ENCODE results near the gene NRG2.

NRG2 gene

GRCh38 chr5:139994234-139994633 lies 48.9 kb downstream of the NRG2 start:
- H3K27ac ChIP-seq (ENCODE audit: low read depth, low read length): no peak overlapping the region
- no peaks in the 10 kb centered on the region for H4K20me1 ChIP-seq (ENCODE audit: control insufficient read depth, insufficient read depth, low read depth, low read length)
- no peaks in the 10 kb centered on the region for H3K4me1 ChIP-seq (ENCODE audit: control insufficient read depth, low read length)
- H3K9me2 ChIP-seq (replicated peaks; ENCODE audit: control insufficient read depth, low read length): no peaks in the 10 kb centered on the region
- no peak for TF ChIP-seq EZH2phosphoT487 (IDR thresholded peaks at IDR 0.05; ENCODE audit: borderline replicate concordance, low read length)
- TF ChIP-seq CTCF (IDR thresholded peaks at IDR 0.05; ENCODE audit: low read depth, low read length, poor library complexity, severe bottlenecking): no peak
- H3F3A ChIP-seq (ENCODE audit: control insufficient read depth, insufficient read depth): no peaks in the 10 kb centered on the region
- no peak overlapping the region for H3K4me3 ChIP-seq (ENCODE audit: low read length)
- H3K36me3 ChIP-seq (ENCODE audit: control insufficient read depth, low read length): no peaks in the 10 kb centered on the region
- H3K4me2 ChIP-seq (ENCODE audit: low read length): no peak overlapping the region
- H3K27me3 ChIP-seq (ENCODE audit: control insufficient read depth, low read length): peaks cover 27% of the 10 kb centered on the region
- no peaks in the 10 kb centered on the region for H3K79me2 ChIP-seq (ENCODE audit: control insufficient read depth, low read length)
- H3K9me3 ChIP-seq (ENCODE audit: control insufficient read depth, insufficient read depth, low read length): no peaks in the 10 kb centered on the region

- H3K27ac ChIP-seq (ENCODE audit: low read depth, low read length): no peak overlapping the region
- no peaks in the 10 kb centered on the region for H4K20me1 ChIP-seq (ENCODE audit: control insufficient read depth, insufficient read depth, low read depth, low read length)
- no peaks in the 10 kb centered on the region for H3K9me3 ChIP-seq (ENCODE audit: control insufficient read depth, insufficient read depth, low read length)
- H3K4me1 ChIP-seq (ENCODE audit: control insufficient read depth, low read length): no peaks in the 10 kb centered on the region
- H3K4me3 ChIP-seq (ENCODE audit: low read length): no peak overlapping the region
- no peaks in the 10 kb centered on the region for H3F3A ChIP-seq (ENCODE audit: control insufficient read depth, insufficient read depth)
- H3K79me2 ChIP-seq (ENCODE audit: control insufficient read depth, low read length): no peaks in the 10 kb centered on the region
- no peak overlapping the region for H3K4me2 ChIP-seq (ENCODE audit: low read length)
- peaks cover 13% of the 10 kb centered on the region; the same call in 1 of the 2 replicates for H3K27me3 ChIP-seq (ENCODE audit: control insufficient read depth, low read length)
- H3K9me2 ChIP-seq (replicated peaks; ENCODE audit: control insufficient read depth, low read length): no peaks in the 10 kb centered on the region
- TF ChIP-seq EZH2phosphoT487 (IDR thresholded peaks at IDR 0.05; ENCODE audit: borderline replicate concordance, low read length) (no peak), CTCF (IDR thresholded peaks at IDR 0.05; ENCODE audit: low read depth, low read length, poor library complexity, severe bottlenecking) (no peak)
- H3K36me3 ChIP-seq (ENCODE audit: control insufficient read depth, low read length): no peaks in the 10 kb centered on the region
These were observed 57.4 kb downstream of the NRG2 start for GRCh38 chr5:139985733-139986132.

- Histone ChIP-seq H3K4me3 (ENCODE audit: low read length) (no peak overlapping the region), H3F3A (ENCODE audit: control insufficient read depth, insufficient read depth) (no peaks in the 10 kb centered on the region)
These were observed 57.8 kb downstream of the NRG2 start for GRCh38 chr5:139985290-139985689.

More at GRCh38 chr5:139985290-139985689, 57.8 kb downstream of the NRG2 start:
- no peaks in the 10 kb centered on the region for H3K9me2 ChIP-seq (replicated peaks; ENCODE audit: control insufficient read depth, low read length)
- peaks cover 13% of the 10 kb centered on the region; the same call in 1 of the 2 replicates for H3K27me3 ChIP-seq (ENCODE audit: control insufficient read depth, low read length)
- TF ChIP-seq CTCF (IDR thresholded peaks at IDR 0.05; ENCODE audit: low read depth, low read length, poor library complexity, severe bottlenecking) (no peak), EZH2phosphoT487 (IDR thresholded peaks at IDR 0.05; ENCODE audit: borderline replicate concordance, low read length) (no peak)
- H3K79me2 ChIP-seq (ENCODE audit: control insufficient read depth, low read length): no peaks in the 10 kb centered on the region
- H3K36me3 ChIP-seq (ENCODE audit: control insufficient read depth, low read length): no peaks in the 10 kb centered on the region
- H3K9me3 ChIP-seq (ENCODE audit: control insufficient read depth, insufficient read depth, low read length): no peaks in the 10 kb centered on the region
- H3K27ac ChIP-seq (ENCODE audit: low read depth, low read length): no peak overlapping the region
- H3K4me2 ChIP-seq (ENCODE audit: low read length): no peak overlapping the region
- no peaks in the 10 kb centered on the region for H4K20me1 ChIP-seq (ENCODE audit: control insufficient read depth, insufficient read depth, low read depth, low read length)
- H3K4me1 ChIP-seq (ENCODE audit: control insufficient read depth, low read length): no peaks in the 10 kb centered on the region
